Hematopoietic multipotent progenitor cell treated with erythropoietin and hydrocortisone succinate and interleukin-3 and kit ligand, for 17 days (in vitro differentiated cells): Measurements from ENCODE around the gene CCDC91.
"Not testable (repeated sequence)": the region's sequence is repeated elsewhere in the genome, so short reads cannot be mapped to it uniquely, and the experiment has no call there.

Experiments used
- DNase-seq: peaks from one replicate; pipeline ENCODE4 v3.0.0-alpha.2; 2015; ENCODE audit warnings: low spot score

CCDC91 gene

GRCh38 chr12:28296287-28296686 lies 106.0 kb downstream of the CCDC91 start:
- DNase-seq = no peak

GRCh38 chr12:28303192-28303591 lies 112.9 kb downstream of the CCDC91 start:
- DNase-seq = no peak

- no peak for DNase-seq
Measured at GRCh38 chr12:28306535-28306934, 116.3 kb downstream of the CCDC91 start.

GRCh38 chr12:28308891-28309290 lies 118.6 kb downstream of the CCDC91 start:
- DNase-seq = no peak

GRCh38 chr12:28313631-28314030 lies 123.4 kb downstream of the CCDC91 start:
- no peak for DNase-seq

GRCh38 chr12:28316049-28316448 lies 125.8 kb downstream of the CCDC91 start:
- no peak for DNase-seq

- no peak for DNase-seq
Measured at GRCh38 chr12:28318273-28318672, 128.0 kb downstream of the CCDC91 start.

GRCh38 chr12:28320353-28320752 lies 130.1 kb downstream of the CCDC91 start:
- no peak for DNase-seq

GRCh38 chr12:28327722-28328121 lies 137.5 kb downstream of the CCDC91 start:
- DNase-seq = no peak

GRCh38 chr12:28328967-28329366 lies 138.7 kb downstream of the CCDC91 start:
- no peak for DNase-seq

- not testable (repeated sequence) for DNase-seq
Measured at GRCh38 chr12:28329727-28330126, 139.5 kb downstream of the CCDC91 start.

- not testable (repeated sequence) for DNase-seq
Measured at GRCh38 chr12:28330232-28330631, 140.0 kb downstream of the CCDC91 start.

- no peak for DNase-seq
Measured at GRCh38 chr12:28331130-28331529, 140.9 kb downstream of the CCDC91 start.

GRCh38 chr12:28340261-28341045 lies 150.2 kb downstream of the CCDC91 start:
- no peak for DNase-seq

- no peak for DNase-seq
Measured at GRCh38 chr12:28343713-28344112, 153.5 kb downstream of the CCDC91 start.

- no peak for DNase-seq
Measured at GRCh38 chr12:28346567-28346966, 156.3 kb downstream of the CCDC91 start.

- DNase-seq = no peak
Measured at GRCh38 chr12:28349196-28349595, 158.9 kb downstream of the CCDC91 start.

GRCh38 chr12:28350502-28350901 lies 160.2 kb downstream of the CCDC91 start:
- DNase-seq = no peak

GRCh38 chr12:28351414-28351813 lies 161.2 kb downstream of the CCDC91 start:
- no peak for DNase-seq

- DNase-seq = no peak
Measured at GRCh38 chr12:28355161-28355560, 164.9 kb downstream of the CCDC91 start.

- DNase-seq = no peak
Measured at GRCh38 chr12:28360253-28360652, 170.0 kb downstream of the CCDC91 start.

GRCh38 chr12:28367326-28367725 lies 177.1 kb downstream of the CCDC91 start:
- no peak for DNase-seq

GRCh38 chr12:28367993-28368392 lies 177.7 kb downstream of the CCDC91 start:
- DNase-seq = no peak

- DNase-seq = no peak
Measured at GRCh38 chr12:28369483-28369882, 179.2 kb downstream of the CCDC91 start.
